Measurements from ENCODE around the gene TMEM171. TPM values are rescaled to one million over a fixed set of nuclear protein-coding genes. Genes with fewer than 3 reads are reported as not detected.

Gene TMEM171
- total and polyA plus RNA-seq, 9 of the 15 experiments (the other 6 are each of a cell fraction or from before 2014, with no cell fraction given) = 0.08 TPM; not detected in 8

GRCh38 chr5:73110190-73110589, 10.2 kb upstream of the TMEM171 start:
- DNase-seq (ENCODE audit: extremely low read depth in 1 of 4, low spot score in 3 of 4) (no peak), ATAC-seq (no peak), FAIRE-seq (no peak)
- 0% methylated on average over 1 of the region's 1 CpG for WGBS (ENCODE audit: insufficient coverage, low coverage, missing lambda C conversion rate)
- H4K20me1 ChIP-seq (replicated peaks; ENCODE audit: control insufficient read depth, insufficient read depth, low read length) = no peaks in the 10 kb centered on the region
- H3K4me1 ChIP-seq (replicated peaks in 1 of 2; ENCODE audit: control insufficient read depth in 2 of 2, insufficient read depth in 2 of 2, low read length in 2 of 2) = no peaks in the 10 kb centered on the region
- no peaks in the 10 kb centered on the region for H3K9me3 ChIP-seq (replicated peaks; ENCODE audit: control insufficient read depth, insufficient read depth, low read depth, low read length)
- intact Hi-C loops (cut with micrococcal nuclease) = no loop called here
- H3K36me3 ChIP-seq (ENCODE audit: control insufficient read depth, insufficient read depth, low read length) = no peaks in the 10 kb centered on the region
- in situ Hi-C loops (cut with MboI) = no loop called here
- BruUV-seq (replicated peaks) = no TSS peak
- peaks cover 2 to 4% of the 10 kb centered on the region in 2 experiments; a peak in 2 of 5 replicates for H3K27me3 ChIP-seq (ENCODE audit: control insufficient read depth in 2 of 2, insufficient read depth in 2 of 2, low read length in 2 of 2)
- ChIA-PET POLR2A (interaction anchor here (0.6 to 1.0 kb wide), 2 partner anchors 14 to 36 kb away, joined by 3 to 4 read pairs; no protein-coding TSS in a partner anchor), CTCF (ENCODE audit: low intra/inter-chr PET ratio) (no interaction called here)
- H2AFZ ChIP-seq (ENCODE audit: low read depth, low read length) = no peak overlapping the region
- H3K9me1 ChIP-seq (ENCODE audit: control insufficient read depth, insufficient read depth, low read length) = no peaks in the 10 kb centered on the region
- H3K27ac ChIP-seq (ENCODE audit: extremely low read depth, low read depth, low read length) = no peak overlapping the region
- no peak overlapping the region for H3K4me2 ChIP-seq (ENCODE audit: insufficient read depth, low read length)
- H3K79me2 ChIP-seq (ENCODE audit: control insufficient read depth, insufficient read depth, low read length) = no peaks in the 10 kb centered on the region
- TF ChIP-seq, protein P1, sequence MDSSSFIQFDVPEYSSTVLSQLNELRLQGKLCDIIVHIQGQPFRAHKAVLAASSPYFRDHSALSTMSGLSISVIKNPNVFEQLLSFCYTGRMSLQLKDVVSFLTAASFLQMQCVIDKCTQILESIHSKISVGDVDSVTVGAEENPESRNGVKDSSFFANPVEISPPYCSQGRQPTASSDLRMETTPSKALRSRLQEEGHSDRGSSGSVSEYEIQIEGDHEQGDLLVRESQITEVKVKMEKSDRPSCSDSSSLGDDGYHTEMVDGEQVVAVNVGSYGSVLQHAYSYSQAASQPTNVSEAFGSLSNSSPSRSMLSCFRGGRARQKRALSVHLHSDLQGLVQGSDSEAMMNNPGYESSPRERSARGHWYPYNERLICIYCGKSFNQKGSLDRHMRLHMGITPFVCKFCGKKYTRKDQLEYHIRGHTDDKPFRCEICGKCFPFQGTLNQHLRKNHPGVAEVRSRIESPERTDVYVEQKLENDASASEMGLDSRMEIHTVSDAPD (CRISPR knock-in tag; IDR thresholded peaks at IDR 0.05) = no peak
- TF ChIP-seq TBP (optimal IDR thresholded peaks at IDR 0.05; ENCODE audit: low read depth, low read length) = no peak
- TF ChIP-seq MYC (IDR thresholded peaks at IDR 0.05; ENCODE audit: low read depth, low read length) = no peak
- TF ChIP-seq MYC (CRISPR knock-in tag; IDR thresholded peaks at IDR 0.05; ENCODE audit: borderline replicate concordance, low read depth) = no peak
- no peak for TF ChIP-seq L3MBTL2 (IDR thresholded peaks at IDR 0.05)
- TF ChIP-seq KHSRP (IDR thresholded peaks at IDR 0.05) = no peak
- no peak for TF ChIP-seq SIN3B (IDR thresholded peaks at IDR 0.05; ENCODE audit: low read depth)
- TF ChIP-seq, protein P2, sequence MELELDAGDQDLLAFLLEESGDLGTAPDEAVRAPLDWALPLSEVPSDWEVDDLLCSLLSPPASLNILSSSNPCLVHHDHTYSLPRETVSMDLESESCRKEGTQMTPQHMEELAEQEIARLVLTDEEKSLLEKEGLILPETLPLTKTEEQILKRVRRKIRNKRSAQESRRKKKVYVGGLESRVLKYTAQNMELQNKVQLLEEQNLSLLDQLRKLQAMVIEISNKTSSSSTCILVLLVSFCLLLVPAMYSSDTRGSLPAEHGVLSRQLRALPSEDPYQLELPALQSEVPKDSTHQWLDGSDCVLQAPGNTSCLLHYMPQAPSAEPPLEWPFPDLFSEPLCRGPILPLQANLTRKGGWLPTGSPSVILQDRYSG (tag; conservative IDR thresholded peaks at IDR 0.05; ENCODE audit: low read depth) = no peak
- no peak overlapping the region for H3K9ac ChIP-seq (ENCODE audit: insufficient read depth in 1 of 2, low read depth in 2 of 2, low read length in 2 of 2)
- H3K4me3 ChIP-seq = no peak overlapping the region
